Colonic mucosa (tissue), 2 donors: ENCODE measurements around the gene RASSF7. TPM values are rescaled to one million over a fixed set of nuclear protein-coding genes. Genes with fewer than 3 reads are reported as not detected.

ENCODE experiments used
- microRNA-seq: library from miRNA; unstranded; fragments of <30 nt; microRNA quantifications from one replicate; pipeline ENCODE4, GENCODE V29; 2019
- total RNA-seq, 2 donors: library from RNA; stranded (reverse); fragmentation: NEBNext Ultra II Directional in 1 of 2; extraction: Animal tissue kit (Norgen Biotek cat#: 25700) in 1 of 2; gene quantifications; one replicate each; pipeline ENCODE4 v1.2.1, GENCODE V29; 2021
- donor health status: DM: no; HTN: no; CAD: no.
- donor health status: DM: no; HTN: no; CAD: no.

RASSF7 gene
- total RNA-seq, 2 donors from 2014 or later = 108 to 139 TPM

Small RNAs within 50 kb of the gene (microRNA-seq; reads per million reads assigned to microRNA genes)
- 802 reads per million, percentile 77 among the genes with 10 or more reads in this experiment for gene MIR210

Other genes with a start within 250 kb of the RASSF7 start
- gene IFITM1, start 246.9 kb upstream of the RASSF7 start, total RNA-seq = 100 to 1,000 TPM in 1 of 2 donors, 10 to 100 TPM in 1; 63.3 to 101 TPM
- 100 to 1,000 TPM; 132 to 160 TPM for gene IFITM3, start 240.1 kb upstream of the RASSF7 start, total RNA-seq
- gene B4GALNT4, start 191.5 kb upstream of the RASSF7 start, total RNA-seq = 1 to 10 TPM; 1.6 to 2.0 TPM
- 100 to 1,000 TPM; 167 to 247 TPM for gene PKP3, start 166.8 kb upstream of the RASSF7 start, total RNA-seq
- gene SIGIRR, start 146.0 kb upstream of the RASSF7 start, total RNA-seq = 100 to 1,000 TPM in 1 of 2 donors, 10 to 100 TPM in 1; 91.4 to 177 TPM
- 100 to 1,000 TPM; 121 to 129 TPM for gene ANO9, start 119.0 kb upstream of the RASSF7 start, total RNA-seq
- 10 to 100 TPM; 20.6 to 27.6 TPM for gene PTDSS2, start 110.7 kb upstream of the RASSF7 start, total RNA-seq
- 100 to 1,000 TPM; 106 to 140 TPM for gene RNH1, start 53.7 kb upstream of the RASSF7 start, total RNA-seq
- gene HRAS, start 25.4 kb upstream of the RASSF7 start, total RNA-seq = 10 to 100 TPM; 38.4 to 67.0 TPM
- gene LRRC56, start 23.4 kb upstream of the RASSF7 start, total RNA-seq = 1 to 10 TPM; 2.8 to 3.2 TPM
- gene LMNTD2, start 232 bp upstream of the RASSF7 start, total RNA-seq = 10 to 100 TPM in 1 of 2 donors, 1 to 10 TPM in 1; 9.8 to 13.6 TPM
- gene PHRF1, start 15.5 kb downstream of the RASSF7 start, total RNA-seq = 10 to 100 TPM; 29.4 to 41.9 TPM
- gene IRF7, start 55.0 kb downstream of the RASSF7 start, total RNA-seq = 10 to 100 TPM; 22.1 to 25.6 TPM
- 100 to 1,000 TPM; 140 to 310 TPM for gene CDHR5, start 64.0 kb downstream of the RASSF7 start, total RNA-seq
- 1 to 10 TPM; 1.1 to 3.2 TPM for gene SCT, start 66.2 kb downstream of the RASSF7 start, total RNA-seq
- gene DRD4, start 76.3 kb downstream of the RASSF7 start, total RNA-seq = under 1 TPM; 0.69 to 0.79 TPM
- 10 to 100 TPM; 21.7 to 25.8 TPM for gene DEAF1, start 134.3 kb downstream of the RASSF7 start, total RNA-seq
- 10 to 100 TPM; 18.4 to 36.6 TPM for gene TMEM80, start 134.8 kb downstream of the RASSF7 start, total RNA-seq
- 100 to 1,000 TPM; 192 to 254 TPM for gene EPS8L2, start 145.3 kb downstream of the RASSF7 start, total RNA-seq
- 100 to 1,000 TPM; 195 to 274 TPM for gene TALDO1, start 186.5 kb downstream of the RASSF7 start, total RNA-seq
- gene GATD1, start 216.5 kb downstream of the RASSF7 start, total RNA-seq = 10 to 100 TPM; 39.9 to 84.9 TPM
- gene CEND1, start 229.1 kb downstream of the RASSF7 start, total RNA-seq = under 1 TPM; 0.35 to 0.40 TPM
- gene SLC25A22, start 237.3 kb downstream of the RASSF7 start, total RNA-seq = 10 to 100 TPM; 31.8 to 37.7 TPM
- gene PIDD1, start 244.3 kb downstream of the RASSF7 start, total RNA-seq = 10 to 100 TPM; 17.7 to 47.5 TPM
- 1,000 to 10,000 TPM; 2,068 to 2,303 TPM for gene RPLP2, start 249.0 kb downstream of the RASSF7 start, total RNA-seq